ENCODE measurements around the gene ANO2.

Gene ANO2

DNA sequence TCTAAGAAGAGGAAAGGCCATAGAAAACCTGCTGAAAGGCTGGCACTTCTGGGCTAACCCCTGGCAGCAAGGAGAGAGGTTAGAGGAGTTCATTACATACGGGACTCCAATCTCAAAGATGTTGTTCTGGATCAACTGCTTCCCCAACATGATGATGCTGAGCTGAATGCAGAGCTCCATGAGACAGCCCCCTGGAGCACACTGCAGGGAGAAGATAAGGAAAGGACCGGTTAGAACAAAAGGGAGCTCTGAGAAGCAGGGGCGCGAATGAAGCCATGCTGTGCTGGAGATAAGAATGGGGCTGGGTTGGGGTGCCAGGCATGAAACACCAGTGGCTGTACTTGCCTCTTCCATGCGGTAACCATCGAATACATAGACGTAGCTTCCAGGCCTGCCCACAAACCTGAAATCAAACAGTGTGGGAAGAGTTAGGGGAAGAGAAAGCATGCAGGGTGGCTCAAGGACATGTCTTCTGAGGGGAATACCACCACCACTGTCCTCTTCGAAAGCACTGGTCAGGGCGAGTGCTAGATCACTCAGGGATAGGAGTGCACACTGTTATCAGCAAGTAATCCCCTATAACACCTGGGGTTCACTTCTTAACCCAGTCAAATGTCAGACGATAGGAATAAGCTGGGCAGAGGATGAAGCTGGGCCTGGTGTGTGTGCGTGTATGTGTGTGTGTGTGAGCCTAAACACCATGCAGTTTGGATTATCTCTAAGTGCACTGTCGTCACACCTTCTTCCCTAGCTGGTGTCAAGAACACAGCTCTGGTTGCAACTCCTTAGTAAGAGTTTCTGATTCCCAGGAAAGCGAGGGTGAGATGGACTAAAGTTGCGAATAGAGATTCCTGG, 332.3 kb downstream of the ANO2 start:
- DNase-seq, result no peak

GRCh38 chr12:5611162-5611561, 333.9 kb downstream of the ANO2 start:
- DNase-seq, result no peak

DNA sequence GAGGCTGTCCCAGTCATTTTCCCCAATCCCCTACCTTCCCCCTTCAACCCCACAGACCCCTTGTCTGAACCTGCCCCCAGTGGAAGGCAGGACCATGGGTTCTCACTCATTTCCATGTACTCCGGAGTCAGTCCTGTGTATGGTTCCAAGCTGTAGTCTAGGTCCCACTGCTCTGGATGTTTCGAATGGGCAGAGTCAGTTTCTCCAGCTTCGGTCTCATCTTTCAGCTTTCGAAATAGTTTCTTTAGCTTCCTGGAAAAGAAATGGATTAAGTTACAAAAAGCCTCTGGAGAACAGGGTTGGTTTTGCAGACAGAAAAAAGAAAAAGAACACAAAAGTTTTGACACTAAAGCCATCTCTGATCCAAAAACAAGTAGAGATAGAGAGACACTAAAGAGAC, 345.7 kb downstream of the ANO2 start:
- DNase-seq, result no peak

GRCh38 chr12:5593998-5594397, 351.1 kb downstream of the ANO2 start:
- no peak for DNase-seq

- no peak for DNase-seq
Measured at GRCh38 chr12:5593086-5593485, 352.0 kb downstream of the ANO2 start.

DNA sequence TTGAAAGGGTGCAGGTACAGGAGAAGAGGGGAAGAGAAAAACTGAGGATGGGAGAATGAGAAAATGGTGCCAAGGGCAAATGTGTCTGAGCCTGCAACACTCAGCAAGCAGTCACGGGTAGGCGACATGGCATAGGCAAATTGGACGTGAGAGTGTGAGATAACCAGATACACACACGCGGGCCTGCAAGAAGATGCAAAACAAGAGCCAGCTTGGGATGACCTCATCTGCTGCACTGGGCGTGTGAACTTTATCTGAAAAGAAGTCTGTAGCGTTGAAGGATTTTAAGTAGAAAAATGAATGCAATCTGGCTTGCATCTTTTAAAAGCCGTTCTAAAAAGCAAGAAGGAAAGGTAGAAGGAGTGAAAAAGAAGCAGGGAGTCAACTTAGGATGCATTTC, 352.7 kb downstream of the ANO2 start:
- DNase-seq, result no peak

DNA sequence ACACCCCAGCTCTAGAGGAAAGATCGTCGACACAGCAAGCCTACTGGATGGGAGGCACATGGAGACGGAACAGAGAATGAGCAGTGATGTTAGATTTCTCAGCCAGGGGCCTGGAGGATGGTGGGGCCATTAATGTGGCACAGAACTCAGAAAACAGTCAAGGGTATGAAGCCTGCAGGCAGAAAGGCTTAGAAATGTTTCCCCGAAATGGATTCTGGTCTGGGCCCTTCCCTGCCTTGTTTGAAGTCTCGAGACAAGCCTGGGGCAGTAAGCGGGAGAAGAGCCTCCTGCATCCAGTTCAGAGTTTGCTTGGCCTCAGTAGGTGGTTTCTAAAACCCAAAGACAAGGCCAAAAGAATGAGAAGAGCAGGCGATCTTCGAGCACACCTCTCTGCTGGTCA, 354.7 kb downstream of the ANO2 start:
- no peak for DNase-seq

DNA sequence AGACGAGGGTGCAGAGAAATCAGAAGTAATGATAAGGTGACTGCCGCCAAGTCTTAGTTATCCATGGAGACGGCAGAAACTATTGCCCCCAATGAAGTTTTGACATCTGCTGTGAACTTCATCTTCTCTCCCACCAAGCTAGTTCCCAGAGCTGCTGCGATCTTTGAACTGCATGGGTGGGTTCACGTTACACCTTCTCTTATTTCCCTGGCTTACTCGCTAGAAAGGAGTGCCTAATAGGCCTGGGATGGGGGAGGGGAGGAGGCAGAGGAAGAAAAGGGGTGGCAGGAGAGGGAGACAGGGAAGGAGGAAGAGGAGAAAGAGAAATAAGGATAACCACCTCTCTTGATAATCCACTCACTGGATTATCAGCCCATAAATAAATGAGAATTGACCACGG, 356.0 kb downstream of the ANO2 start:
- no peak for DNase-seq

- DNase-seq, result no peak
Measured at GRCh38 chr12:5588591-5588990, 356.5 kb downstream of the ANO2 start.

GRCh38 chr12:5588176-5588575, 356.9 kb downstream of the ANO2 start:
- DNase-seq, result no peak

GRCh38 chr12:5587711-5588121, 357.3 kb downstream of the ANO2 start:
- DNase-seq, result no peak

DNA sequence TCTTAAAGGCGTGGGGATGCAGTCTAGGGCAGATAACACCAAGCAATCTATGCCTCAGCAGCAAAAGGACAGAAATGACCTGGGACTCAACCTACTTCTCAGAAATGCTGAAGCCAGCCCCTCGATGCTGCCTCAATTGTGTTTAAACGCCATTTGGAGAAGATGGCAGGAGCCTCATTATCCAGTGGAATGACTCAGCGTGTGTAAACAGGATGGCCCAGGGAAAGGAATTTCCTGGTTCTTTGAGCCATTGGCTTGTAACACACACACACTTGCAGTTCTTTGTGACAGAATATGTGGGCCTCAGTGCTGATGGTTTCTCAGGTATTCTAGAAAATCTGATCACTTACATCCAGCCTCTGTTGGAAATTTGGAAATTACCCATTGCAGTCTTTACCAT, 358.9 kb downstream of the ANO2 start:
- no peak for DNase-seq

DNA sequence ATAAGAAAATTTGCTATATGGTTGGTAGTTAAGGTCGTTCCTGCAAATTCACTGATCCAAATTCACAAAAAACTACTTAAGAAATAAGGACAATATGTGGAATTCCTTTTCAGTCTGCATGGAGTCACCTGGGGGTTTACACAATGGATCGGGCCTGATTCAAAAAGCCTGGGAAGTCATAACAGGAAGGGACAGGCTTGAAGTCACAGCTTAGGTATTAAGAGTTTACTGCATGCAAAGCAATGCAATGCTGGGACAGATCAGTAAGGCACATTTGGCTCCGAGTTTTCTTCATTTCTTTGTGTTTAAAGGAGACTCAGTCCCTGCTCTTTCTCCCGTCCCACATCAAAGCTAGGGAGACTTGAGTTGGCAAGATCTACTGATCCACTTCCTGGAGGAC, 359.9 kb downstream of the ANO2 start:
- DNase-seq, result no peak

DNA sequence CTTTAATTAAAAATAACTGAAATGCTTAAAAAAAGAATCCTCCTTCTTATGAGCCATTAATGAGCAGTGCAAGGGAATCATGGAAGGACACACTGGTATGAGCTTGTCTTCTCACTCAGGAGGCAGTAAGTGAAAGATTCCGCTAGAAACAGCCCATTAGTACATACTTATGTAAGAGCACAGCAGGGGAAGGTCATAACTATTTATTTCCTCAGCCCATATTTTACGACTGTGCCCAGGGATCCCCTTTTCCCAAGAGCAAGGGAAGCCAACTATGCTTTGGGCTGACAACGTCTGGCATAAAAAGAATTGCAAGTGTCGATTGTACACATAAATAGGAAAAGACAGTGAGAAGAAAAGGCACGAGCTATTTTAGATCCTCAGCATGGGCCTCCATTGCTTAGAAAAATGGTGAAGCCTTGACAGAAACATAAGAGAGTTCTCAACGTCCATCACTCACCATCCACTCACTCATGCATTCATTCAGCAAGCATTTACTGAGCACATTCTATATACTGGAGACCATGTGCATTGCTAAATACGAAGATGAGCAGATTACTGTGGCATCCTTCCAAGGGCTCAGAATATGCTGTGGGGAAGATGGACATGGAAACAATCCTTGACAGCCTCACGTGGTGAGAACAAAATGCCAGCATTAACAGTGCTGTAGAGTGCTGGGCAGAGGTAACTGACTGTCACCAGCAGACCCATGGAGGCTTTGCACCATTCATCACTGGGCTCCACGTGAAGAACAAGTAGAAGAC, 360.5 kb downstream of the ANO2 start:
- no peak for DNase-seq

GRCh38 chr12:5582541-5582940, 362.5 kb downstream of the ANO2 start:
- DNase-seq, result no peak

GRCh38 chr12:5582018-5582417, 363.0 kb downstream of the ANO2 start:
- no peak for DNase-seq

DNA sequence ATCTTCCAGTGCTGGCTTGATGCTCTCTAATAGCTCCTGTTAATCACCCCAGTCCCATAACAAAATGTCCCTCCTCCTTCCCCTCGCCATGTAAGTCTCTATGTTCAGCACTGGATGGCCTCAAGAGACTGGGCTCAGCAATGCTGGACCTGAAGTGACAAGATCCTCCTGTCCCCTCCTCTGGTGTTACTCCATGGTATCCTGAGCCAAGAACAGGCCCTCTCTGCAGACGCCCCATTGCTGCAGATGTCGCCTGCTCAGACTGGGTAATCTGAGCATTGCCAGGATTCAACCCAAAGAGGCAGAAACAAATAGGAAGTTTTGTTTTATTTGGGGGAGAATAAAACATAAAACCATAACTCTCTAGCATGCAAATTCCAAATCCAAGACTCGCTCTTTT, 363.4 kb downstream of the ANO2 start:
- no peak for DNase-seq

DNA sequence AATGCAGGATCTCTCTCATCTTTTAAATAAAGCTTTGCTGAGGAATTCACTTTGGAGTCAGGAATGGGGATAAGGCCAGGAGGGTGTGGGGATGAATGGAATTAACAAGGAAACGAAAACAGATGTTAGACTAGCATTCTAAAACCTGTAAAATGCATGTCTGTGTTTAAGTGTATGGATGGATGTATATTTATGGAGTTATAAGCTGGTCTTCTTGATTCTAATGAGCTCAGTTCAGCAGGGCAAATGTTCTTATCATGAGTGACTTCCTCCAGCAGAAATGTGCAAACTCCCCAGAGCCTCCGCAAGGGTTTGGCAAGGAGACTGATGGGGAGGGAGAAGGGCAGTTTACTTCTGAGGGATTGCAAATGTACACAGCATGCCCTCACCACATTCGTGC, 364.0 kb downstream of the ANO2 start:
- DNase-seq, result no peak

DNA sequence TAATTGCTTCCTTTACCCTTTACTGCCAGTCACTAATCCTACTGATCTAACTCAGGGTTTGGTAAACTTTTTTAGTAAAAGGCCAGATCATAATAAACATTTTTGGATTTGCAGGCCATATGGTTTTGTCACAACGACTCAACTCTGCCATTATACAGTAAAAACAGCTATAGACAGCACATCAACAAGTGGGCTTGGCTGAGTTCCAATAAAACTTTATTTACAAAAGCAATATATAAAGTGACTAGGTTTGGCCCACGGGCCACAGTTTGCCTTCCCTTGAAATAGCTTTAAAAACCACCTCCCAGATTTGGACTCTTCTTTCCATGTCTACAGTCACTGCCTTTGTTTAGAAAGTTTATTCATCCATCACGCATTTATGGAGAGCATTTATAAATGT, 366.3 kb downstream of the ANO2 start:
- no peak for DNase-seq

GRCh38 chr12:5577741-5578140, 367.3 kb downstream of the ANO2 start:
- no peak for DNase-seq

DNA sequence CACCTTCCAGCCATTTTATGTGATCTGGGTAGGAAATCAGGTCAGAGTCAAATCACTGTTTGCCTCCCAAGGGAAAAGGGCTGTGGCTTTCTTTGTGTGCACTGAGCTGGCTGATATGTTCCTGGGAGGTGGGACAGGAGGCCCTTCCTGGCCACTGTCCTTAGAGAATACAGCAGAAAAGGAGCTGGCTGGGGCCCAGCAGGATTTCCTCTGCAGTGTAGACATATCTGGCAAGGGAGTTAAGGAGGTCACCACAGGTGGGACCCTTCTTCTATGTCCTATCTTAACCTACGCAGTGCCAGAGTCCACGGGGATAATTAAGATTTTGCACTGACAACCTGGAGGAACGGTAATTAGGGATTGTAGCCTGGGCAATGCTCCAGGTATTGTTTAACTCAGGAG, 367.8 kb downstream of the ANO2 start:
- no peak for DNase-seq

GRCh38 chr12:5575987-5576386, 369.1 kb downstream of the ANO2 start:
- DNase-seq, result no peak

- no peak for DNase-seq
Measured at GRCh38 chr12:5575232-5575631, 369.8 kb downstream of the ANO2 start.

GRCh38 chr12:5573390-5573789, 371.7 kb downstream of the ANO2 start:
- DNase-seq, result no peak

- DNase-seq, result no peak
Measured at GRCh38 chr12:5571115-5571514, 373.9 kb downstream of the ANO2 start.

All from NCI-H774 (cell line).